Measurements from ENCODE around the gene CC2D2A.
A peak's percentile ranks its signal among the peaks of the same experiment; 100 is the strongest.

Gene CC2D2A

GRCh38 chr4:15482842-15483241 is 13.2 kb downstream of the CC2D2A start:
- no peak for TF ChIP-seq GATA2 (IDR thresholded peaks at IDR 0.05; ENCODE audit: low read depth, low read length)
- no peak for TF ChIP-seq GATA3 (IDR thresholded peaks at IDR 0.05; ENCODE audit: low read depth, low read length)

- TF ChIP-seq GATA3 (IDR thresholded peaks at IDR 0.05; ENCODE audit: low read depth, low read length) = no peak
- TF ChIP-seq GATA2 (IDR thresholded peaks at IDR 0.05; ENCODE audit: low read depth, low read length) = no peak
Observed at GRCh38 chr4:15488136-15488535, 18.5 kb downstream of the CC2D2A start.

- no peak for TF ChIP-seq GATA2 (IDR thresholded peaks at IDR 0.05; ENCODE audit: low read depth, low read length)
- no peak for TF ChIP-seq GATA3 (IDR thresholded peaks at IDR 0.05; ENCODE audit: low read depth, low read length)
Observed at GRCh38 chr4:15488658-15489470, 19.2 kb downstream of the CC2D2A start.

- TF ChIP-seq GATA3 (IDR thresholded peaks at IDR 0.05; ENCODE audit: low read depth, low read length) = no peak
Observed at GRCh38 chr4:15489551-15489950, 19.9 kb downstream of the CC2D2A start.

GRCh38 chr4:15493411-15493810 is 23.7 kb downstream of the CC2D2A start:
- TF ChIP-seq GATA3 (IDR thresholded peaks at IDR 0.05; ENCODE audit: low read depth, low read length) (no peak), GATA2 (IDR thresholded peaks at IDR 0.05; ENCODE audit: low read depth, low read length) (no peak)

- TF ChIP-seq GATA2 (IDR thresholded peaks at IDR 0.05; ENCODE audit: low read depth, low read length) (no peak), GATA3 (IDR thresholded peaks at IDR 0.05; ENCODE audit: low read depth, low read length) (no peak)
Observed at GRCh38 chr4:15495621-15496020, 25.9 kb downstream of the CC2D2A start.

GRCh38 chr4:15498356-15498755 is 28.7 kb downstream of the CC2D2A start:
- TF ChIP-seq GATA2 (IDR thresholded peaks at IDR 0.05; ENCODE audit: low read depth, low read length) = peak; percentile 96
- peak; percentile 90 for TF ChIP-seq GATA3 (IDR thresholded peaks at IDR 0.05; ENCODE audit: low read depth, low read length)

- TF ChIP-seq GATA3 (IDR thresholded peaks at IDR 0.05; ENCODE audit: low read depth, low read length) = no peak
Observed at GRCh38 chr4:15500701-15501100, 31.0 kb downstream of the CC2D2A start.

- no peak for TF ChIP-seq GATA2 (IDR thresholded peaks at IDR 0.05; ENCODE audit: low read depth, low read length)
Observed at GRCh38 chr4:15501941-15502340, 32.3 kb downstream of the CC2D2A start.

- TF ChIP-seq GATA2 (IDR thresholded peaks at IDR 0.05; ENCODE audit: low read depth, low read length) (no peak), GATA3 (IDR thresholded peaks at IDR 0.05; ENCODE audit: low read depth, low read length) (no peak)
Observed at GRCh38 chr4:15502384-15502783, 32.7 kb downstream of the CC2D2A start.

- TF ChIP-seq GATA3 (IDR thresholded peaks at IDR 0.05; ENCODE audit: low read depth, low read length) (no peak), GATA2 (IDR thresholded peaks at IDR 0.05; ENCODE audit: low read depth, low read length) (no peak)
Observed at GRCh38 chr4:15504041-15504440, 34.4 kb downstream of the CC2D2A start.

- TF ChIP-seq GATA2 (IDR thresholded peaks at IDR 0.05; ENCODE audit: low read depth, low read length) = no peak
Observed at GRCh38 chr4:15506464-15506863, 36.8 kb downstream of the CC2D2A start.

- TF ChIP-seq GATA2 (IDR thresholded peaks at IDR 0.05; ENCODE audit: low read depth, low read length) (no peak), GATA3 (IDR thresholded peaks at IDR 0.05; ENCODE audit: low read depth, low read length) (no peak)
Observed at GRCh38 chr4:15507679-15508078, 38.0 kb downstream of the CC2D2A start.

- no peak for TF ChIP-seq GATA2 (IDR thresholded peaks at IDR 0.05; ENCODE audit: low read depth, low read length)
Observed at GRCh38 chr4:15510961-15511360, 41.3 kb downstream of the CC2D2A start.

- TF ChIP-seq GATA3 (IDR thresholded peaks at IDR 0.05; ENCODE audit: low read depth, low read length) (no peak), GATA2 (IDR thresholded peaks at IDR 0.05; ENCODE audit: low read depth, low read length) (no peak)
Observed at GRCh38 chr4:15513545-15513944, 43.9 kb downstream of the CC2D2A start.

GRCh38 chr4:15515106-15515505 is 45.4 kb downstream of the CC2D2A start:
- no peak for TF ChIP-seq GATA3 (IDR thresholded peaks at IDR 0.05; ENCODE audit: low read depth, low read length)
- no peak for TF ChIP-seq GATA2 (IDR thresholded peaks at IDR 0.05; ENCODE audit: low read depth, low read length)
